Measurements from ENCODE around the gene CEACAM4.

Gene CEACAM4

DNA sequence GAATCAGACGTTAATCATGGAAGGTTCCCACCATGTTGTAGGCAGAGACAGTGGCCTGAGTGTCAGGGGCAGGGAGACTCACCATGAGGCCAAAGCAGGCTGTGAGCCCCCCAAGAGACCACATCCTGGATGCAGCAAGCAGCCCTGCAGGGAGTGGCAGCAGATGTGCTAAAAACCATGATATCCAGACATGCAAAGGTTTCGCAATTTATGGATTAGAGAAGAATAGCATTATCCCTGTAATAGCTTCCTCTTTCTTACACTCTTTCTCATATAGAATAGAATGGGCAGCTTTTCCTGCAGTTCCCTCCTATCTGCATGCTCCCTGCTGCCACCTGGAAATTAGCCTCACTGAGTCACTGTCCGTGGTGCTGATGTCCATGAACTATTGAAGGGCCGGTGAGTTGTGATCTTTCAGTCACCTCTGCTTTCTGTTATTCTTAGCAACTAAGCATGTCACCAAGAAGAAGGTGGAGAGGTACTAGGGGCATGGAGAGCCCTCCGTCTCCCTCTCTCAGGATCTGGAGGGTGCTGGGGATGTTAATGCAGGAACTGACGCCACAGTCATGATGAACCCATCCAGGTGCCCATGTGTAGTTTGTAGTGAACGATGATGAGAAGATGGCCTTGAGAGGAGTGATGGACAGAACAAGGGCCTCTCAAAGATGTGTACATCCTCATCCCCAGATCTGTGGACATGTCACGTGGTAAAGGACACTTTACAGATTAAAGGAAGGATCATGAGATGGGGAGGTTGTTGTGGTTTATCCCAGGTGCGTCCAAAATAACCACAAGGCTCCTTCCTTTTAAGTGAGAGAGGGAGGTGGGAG, 9.9 kb downstream of the CEACAM4 start:
- FAIRE-seq = no peak

DNA sequence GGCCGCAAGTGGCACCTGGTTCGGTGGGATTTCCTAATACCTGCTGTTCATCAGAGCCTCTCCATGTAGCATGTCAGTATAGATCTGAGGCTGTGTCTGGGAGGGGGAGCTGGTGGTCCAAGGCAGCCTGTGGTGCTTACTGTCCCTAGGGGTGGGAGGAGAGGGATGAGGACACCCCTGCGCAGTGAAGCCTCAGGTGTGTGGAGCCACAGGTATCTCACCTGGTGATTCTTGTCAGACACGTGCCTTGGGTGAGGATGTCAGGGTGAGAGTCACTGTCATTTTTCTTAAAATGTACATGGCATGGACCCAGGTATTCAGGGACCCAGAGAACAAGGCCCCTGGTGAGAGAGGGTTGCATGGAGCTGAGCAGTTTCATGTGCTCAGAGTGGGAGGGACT, 11.7 kb downstream of the CEACAM4 start:
- FAIRE-seq = no peak

- FAIRE-seq = no peak
These were observed 14.4 kb downstream of the CEACAM4 start for GRCh38 chr19:41612483-41612882.

GRCh38 chr19:41610789-41611188, 16.1 kb downstream of the CEACAM4 start:
- no peak for FAIRE-seq

- no peak for FAIRE-seq
These were observed 19.2 kb downstream of the CEACAM4 start for GRCh38 chr19:41607668-41608067.

DNA sequence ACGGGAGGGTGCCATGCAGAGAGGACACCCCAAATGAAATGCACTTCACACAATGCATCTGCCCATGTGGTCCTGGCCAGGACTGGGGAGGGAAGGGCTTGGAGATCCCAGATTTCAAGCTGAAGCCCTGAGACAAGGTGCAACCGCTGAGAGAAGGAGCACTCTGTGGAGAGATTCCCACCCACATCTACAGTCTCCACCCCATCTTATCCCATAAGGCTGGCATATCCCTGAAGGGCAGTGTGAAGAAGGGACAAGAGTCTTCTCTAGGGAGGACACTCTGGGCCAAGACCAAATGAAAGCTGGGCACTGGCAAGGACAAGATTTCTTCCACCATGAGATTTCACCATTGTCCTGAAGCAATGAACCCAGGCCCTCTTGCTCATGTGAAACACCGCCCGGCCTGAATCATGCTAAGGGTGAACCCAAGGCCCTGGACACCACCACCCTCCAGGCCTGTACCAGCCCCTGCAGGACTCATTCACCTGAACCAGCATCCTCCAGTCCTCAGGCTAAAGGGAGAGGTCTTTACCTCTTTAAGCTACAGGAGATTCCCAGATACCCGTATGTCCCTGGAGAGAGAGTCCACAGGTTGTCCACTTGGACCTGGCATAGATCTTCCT, 20.5 kb downstream of the CEACAM4 start:
- no peak for FAIRE-seq

GRCh38 chr19:41604831-41605230, 22.0 kb downstream of the CEACAM4 start:
- no peak for FAIRE-seq

DNA sequence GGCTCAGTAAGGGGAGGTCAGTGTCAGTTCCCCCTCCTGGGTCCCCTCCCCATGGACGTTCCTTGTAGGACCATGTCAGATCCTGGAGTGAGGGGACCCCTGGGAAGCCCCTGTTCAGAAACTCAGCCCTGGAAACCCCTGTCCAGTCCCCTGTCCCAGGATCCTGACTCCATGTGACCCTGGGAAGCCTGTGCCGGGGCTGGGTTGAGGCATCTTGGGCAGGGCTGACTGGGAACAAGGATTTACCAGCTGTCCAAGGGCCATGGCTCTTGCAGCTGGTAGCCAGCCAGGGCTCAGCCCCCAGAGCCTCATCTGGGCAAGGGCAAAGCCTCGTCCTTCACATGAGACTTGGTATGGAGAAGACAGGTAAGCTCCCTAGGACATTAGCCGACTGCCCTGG, 25.1 kb downstream of the CEACAM4 start:
- no peak for FAIRE-seq

DNA sequence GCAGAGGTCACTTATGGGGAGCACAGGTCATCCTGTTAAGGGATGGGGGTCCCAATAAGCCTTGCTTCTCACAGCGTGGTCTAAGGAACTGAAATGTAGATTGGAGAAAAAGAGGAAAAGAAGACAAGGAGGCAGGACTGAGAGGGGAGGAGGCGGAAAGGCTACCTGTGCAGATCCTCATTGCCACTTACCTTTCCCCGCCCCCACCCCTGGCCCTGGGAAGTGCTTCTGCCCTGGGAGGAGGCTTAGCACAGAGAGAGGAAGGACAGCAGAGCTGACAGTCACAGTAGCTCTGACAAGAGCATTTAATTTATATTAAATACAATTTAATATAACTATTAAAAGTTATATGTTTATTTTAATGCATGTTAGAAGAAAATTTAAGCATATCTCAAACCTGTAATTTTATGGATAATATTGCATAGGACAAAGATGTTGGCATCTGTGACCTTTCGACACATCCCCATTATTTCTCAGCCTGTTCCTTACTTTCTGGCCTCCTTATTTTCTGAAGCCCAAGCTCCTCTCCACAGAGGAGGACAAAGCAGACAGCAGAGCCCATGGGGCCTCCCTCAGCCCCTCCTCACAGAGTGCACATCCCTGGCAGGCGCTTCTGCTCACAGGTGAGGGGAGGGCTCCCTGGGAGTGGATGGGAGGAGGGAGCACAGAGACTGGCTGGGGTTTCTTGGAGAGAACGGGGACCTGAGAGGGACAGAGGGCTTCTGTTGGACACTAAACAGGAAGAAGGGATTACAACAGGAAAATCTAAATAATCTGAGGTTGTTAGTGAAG, 27.5 kb downstream of the CEACAM4 start:
- no peak for FAIRE-seq

- peak; percentile 17 for FAIRE-seq
These were observed 29.3 kb downstream of the CEACAM4 start for GRCh38 chr19:41597600-41598041.

DNA sequence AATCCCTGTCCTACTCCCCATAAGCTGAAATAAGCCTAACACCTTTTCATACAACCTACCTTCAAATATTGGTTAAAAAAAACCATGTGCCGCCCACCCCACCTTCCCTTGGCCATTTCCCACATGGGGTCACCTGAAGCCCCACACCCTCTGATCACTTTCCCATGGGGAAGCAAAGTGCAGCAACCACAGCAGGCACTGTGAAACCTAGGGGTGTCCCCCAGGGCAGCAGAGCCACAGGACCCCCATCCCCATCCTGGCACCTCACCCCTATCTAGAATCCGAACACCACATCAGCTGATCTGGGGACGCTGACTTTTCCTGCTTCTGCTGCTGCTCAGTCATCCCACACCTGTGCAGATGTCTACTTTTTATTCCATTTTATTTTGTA, 31.0 kb downstream of the CEACAM4 start:
- no peak for FAIRE-seq

- FAIRE-seq = no peak
These were observed 31.5 kb downstream of the CEACAM4 start for GRCh38 chr19:41595258-41595889.

DNA sequence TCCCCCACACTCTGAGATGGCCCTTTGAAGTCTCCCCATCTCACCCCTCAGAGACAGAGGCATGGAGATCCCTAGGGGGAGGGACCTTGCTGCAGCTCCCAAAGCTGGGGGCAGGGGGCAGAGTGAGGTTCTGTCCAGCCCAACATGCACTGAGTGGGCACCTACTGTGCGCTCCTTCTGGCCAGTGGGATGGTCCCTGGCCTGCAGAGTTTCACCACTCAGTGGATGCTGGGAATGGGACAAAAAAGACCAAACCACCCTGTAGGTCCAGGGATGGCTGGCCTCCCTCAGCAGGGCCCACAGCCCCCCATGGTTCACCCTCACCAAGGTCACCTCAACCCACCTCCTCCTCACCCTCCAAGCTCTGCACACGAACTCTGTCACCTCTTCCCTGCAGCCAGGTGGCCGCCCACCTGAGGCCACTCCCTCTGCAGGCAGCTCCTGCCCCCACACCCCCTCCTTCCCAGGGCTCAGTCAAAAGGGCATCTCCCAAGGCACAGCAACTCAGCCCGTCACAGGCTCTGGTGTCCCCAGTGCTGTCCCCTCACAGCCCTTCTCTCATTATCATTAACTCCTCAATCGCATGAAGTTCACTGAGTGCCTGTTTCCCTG, 34.8 kb downstream of the CEACAM4 start:
- no peak for FAIRE-seq

- no peak for FAIRE-seq
These were observed 35.9 kb downstream of the CEACAM4 start for GRCh38 chr19:41590936-41591335.

GRCh38 chr19:41589371-41589770, 37.5 kb downstream of the CEACAM4 start:
- FAIRE-seq = no peak

- no peak for FAIRE-seq
These were observed 38.2 kb downstream of the CEACAM4 start for GRCh38 chr19:41588497-41589209.

- FAIRE-seq = no peak
These were observed 39.0 kb downstream of the CEACAM4 start for GRCh38 chr19:41587838-41588210.

- no peak for FAIRE-seq
These were observed 39.6 kb downstream of the CEACAM4 start for GRCh38 chr19:41587101-41587837.

GRCh38 chr19:41586064-41586463, 40.8 kb downstream of the CEACAM4 start:
- FAIRE-seq = no peak

DNA sequence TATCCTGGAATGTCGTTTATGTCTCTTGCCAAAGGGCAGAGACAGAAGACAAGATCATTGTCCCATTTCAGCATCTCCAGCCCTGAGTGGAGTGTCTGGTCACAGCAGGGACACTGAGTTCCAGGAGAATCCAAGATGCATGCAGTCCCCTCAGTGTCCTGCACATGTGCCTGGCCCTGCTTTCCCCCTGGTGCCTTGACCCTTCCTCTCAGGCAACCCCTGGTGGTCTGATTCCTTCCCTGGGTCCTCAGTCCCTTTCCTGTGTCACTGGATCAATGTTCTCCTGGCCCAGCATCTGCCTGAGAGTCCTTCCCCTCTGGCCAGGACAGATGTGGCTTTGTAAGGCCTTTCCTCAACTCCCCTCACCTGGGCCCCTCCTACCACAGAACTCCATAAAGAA, 41.9 kb downstream of the CEACAM4 start:
- FAIRE-seq = no peak

GRCh38 chr19:41584260-41584810, 42.5 kb downstream of the CEACAM4 start:
- FAIRE-seq = no peak

Measured in islet of Langerhans (tissue), 1 donor.